SK-N-MC (cell line): ENCODE measurements around the gene APOA4.
A peak's percentile ranks its signal among the peaks of the same experiment; 100 is the strongest.

ENCODE experiments used
- DNase-seq: peaks from one replicate; pipeline ENCODE4 v3.0.0-alpha.2; 2011; ENCODE audit warnings: low read depth, low spot score
- H3K27ac ChIP-seq: fragments of 200-600 bp; sonication (generic); 2 replicates; pipeline ENCODE4 v1.5.1; 2016; ENCODE audit warnings: mixed run types
- H3K36me3 ChIP-seq: fragments of 200-600 bp; sonication (generic); 2 replicates; pipeline ENCODE4 v1.6.1; 2017; ENCODE audit warnings: antibody characterized with exemption, low read length, mixed read lengths; ENCODE audit not compliant: insufficient read depth
- H3K4me3 ChIP-seq: fragments of 200-600 bp; sonication (generic); 2 replicates; pipeline ENCODE4 v1.5.1; 2016
- H3K9ac ChIP-seq: fragments of 200-600 bp; sonication (generic); 2 replicates; pipeline ENCODE4 v1.8.0; 2017; ENCODE audit warnings: mixed run types, mixed read lengths; ENCODE audit not compliant: insufficient read length
- H3K9me3 ChIP-seq: fragments of 200-600 bp; sonication (generic); 2 replicates; pipeline ENCODE4 v1.6.1; 2017; ENCODE audit warnings: low read depth, mild to moderate bottlenecking, antibody characterized with exemption, low read length, moderate library complexity, mixed read lengths
- EZH2 ChIP-seq: fragments of 200-600 bp; sonication (generic); IDR thresholded peaks from one replicate; pipeline ENCODE4 v1.6.1; 2017; ENCODE audit warnings: antibody characterized with exemption
- FOXP2 ChIP-seq: optimal IDR thresholded peaks from 2 replicates; pipeline ENCODE3; 2011; ENCODE audit warnings: mild to moderate bottlenecking, moderate library complexity; ENCODE audit not compliant: insufficient read depth; ENCODE audit errors: extremely low read length, control extremely low read depth
- POLR2AphosphoS5 ChIP-seq: IDR thresholded peaks from 2 replicates; pipeline ENCODE4 v1.6.1; 2012; ENCODE audit warnings: mild to moderate bottlenecking, low read depth, low read length, borderline replicate concordance

APOA4 gene

DNA sequence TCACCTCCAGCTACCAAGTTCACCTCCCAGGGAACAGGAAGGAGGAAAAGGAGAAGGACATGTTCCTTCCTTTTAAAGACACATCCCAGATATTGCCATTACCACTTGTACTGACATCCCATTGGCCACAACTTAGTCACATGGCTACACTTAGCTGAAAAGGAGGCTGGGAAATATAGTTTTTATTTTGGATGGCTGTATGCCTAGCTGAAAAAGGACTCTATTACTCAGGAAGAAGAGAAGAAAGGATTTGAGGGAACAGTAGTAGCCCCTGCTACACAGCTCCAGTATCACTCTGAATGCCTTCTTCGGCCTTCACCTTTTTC, 29.4 kb downstream of the APOA4 start:
- Histone ChIP-seq H3K9me3 (no peaks in the 10 kb centered on the region), H3K36me3 (no peaks in the 10 kb centered on the region), H3K4me3 (no peak overlapping the region), H3K27ac (no peak overlapping the region), H3K9ac (no peak overlapping the region)
- no peak for DNase-seq
- TF ChIP-seq EZH2, result no peak
- no peak for TF ChIP-seq POLR2AphosphoS5
- TF ChIP-seq FOXP2, result no peak

DNA sequence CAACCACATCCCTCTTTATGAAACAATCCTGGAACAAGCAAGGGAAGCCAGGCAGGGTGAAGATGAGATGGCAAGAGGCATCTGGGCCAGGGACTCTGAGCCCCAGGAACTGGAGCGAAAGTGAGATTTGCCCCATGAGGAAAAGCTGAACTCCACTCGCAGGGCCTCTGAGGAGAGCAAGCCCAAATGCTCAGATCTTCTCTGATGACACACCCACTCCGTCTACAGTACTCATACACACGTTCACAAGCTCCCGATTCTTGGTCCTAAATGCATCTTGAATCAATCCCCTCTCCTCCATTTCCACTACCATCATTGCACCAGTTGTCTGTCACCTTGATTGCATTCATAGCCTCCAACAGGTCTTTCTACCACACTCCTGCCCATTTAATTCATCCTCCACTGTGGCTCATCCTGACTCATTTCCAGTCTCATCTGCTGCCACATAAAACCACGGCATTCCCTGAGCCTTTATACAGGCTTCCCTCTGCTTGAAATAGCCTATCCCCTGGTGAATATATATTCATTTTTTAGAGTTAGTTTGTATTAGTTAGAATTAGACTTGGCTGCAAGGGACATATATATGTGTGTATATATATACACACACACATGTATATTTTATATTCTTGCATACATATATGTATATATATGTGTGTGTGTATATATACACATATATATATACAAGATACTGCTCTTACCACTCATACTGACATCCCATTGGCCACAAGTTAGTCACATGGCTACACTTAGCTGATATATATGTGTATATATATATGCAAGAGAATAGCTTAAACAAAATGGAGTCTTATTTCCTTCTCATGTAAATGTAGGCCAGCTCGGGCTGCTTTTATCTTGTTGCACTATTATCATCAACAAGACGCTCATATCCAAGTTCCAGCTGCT, 30.0 kb downstream of the APOA4 start:
- no peak for DNase-seq
- no peak for TF ChIP-seq POLR2AphosphoS5
- TF ChIP-seq EZH2, result no peak
- TF ChIP-seq FOXP2, result no peak
- Histone ChIP-seq H3K27ac (no peak overlapping the region), H3K4me3 (no peak overlapping the region), H3K36me3 (no peaks in the 10 kb centered on the region), H3K9ac (no peak overlapping the region), H3K9me3 (no peaks in the 10 kb centered on the region)

DNA sequence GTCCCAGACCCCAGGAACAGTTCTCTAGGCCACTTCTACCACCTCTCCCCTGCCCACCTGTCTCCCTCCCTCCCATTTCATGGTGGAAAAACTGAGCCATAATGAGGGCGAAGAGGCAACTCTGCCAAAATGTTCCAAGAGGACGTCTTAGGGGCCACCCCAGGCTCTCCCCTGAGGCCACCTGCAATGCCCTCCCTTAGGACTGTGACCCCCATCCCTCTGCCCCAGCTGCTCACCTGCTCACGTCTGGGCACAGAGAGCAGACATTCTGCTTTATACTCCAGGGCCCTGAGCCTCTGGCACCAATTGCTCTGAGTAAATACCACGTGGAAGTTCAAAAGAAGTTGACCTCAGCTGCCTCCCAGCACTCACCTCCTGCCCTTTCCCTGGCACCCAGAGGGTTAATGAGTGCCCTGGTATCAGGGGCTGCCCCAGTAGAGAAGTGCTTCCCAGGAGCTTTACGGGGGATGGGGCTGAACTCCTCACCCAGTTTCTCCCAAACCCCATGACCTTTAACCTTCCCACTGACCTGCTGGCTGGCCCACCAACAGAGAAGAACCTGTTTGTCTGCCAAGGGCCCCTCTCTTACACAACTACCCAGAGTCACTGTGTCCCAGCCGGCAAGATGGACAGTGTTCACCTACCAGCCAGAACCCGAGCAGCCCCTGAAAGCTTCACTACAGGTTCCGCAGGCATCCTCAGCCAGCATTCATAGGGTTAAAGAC, 30.8 kb downstream of the APOA4 start:
- DNase-seq, result no peak
- Histone ChIP-seq H3K27ac (no peak overlapping the region), H3K9me3 (no peaks in the 10 kb centered on the region), H3K36me3 (no peaks in the 10 kb centered on the region), H3K9ac (no peak overlapping the region), H3K4me3 (no peak overlapping the region)
- TF ChIP-seq POLR2AphosphoS5 (no peak), EZH2 (no peak), FOXP2 (no peak)

DNA sequence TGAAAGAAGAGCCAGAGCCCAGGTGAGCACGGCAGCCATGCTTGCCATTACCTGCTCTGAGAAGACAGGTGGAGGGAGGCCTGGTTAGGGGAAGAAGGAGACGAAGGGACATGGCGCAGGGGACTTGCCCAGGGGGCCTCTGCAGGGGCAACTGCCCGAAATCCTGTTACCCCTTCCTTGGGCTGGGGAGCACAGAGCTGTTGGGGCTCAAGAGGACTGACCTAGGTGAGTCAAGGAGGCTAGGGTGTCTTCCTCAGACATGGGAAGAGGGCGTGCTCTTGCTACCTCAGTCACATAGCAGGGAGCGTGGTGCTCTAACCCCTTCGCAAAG, 31.3 kb downstream of the APOA4 start, which contains the start of gene APOA5:
TSS of gene APOA5 (minus strand) at position 67 of the 331 bp plus-strand sequence. CDS start at position 48, 19 bp downstream.
- no peak for TF ChIP-seq POLR2AphosphoS5
- no peak for TF ChIP-seq FOXP2
- TF ChIP-seq EZH2, result no peak
- Histone ChIP-seq H3K4me3 (peak within 1 kb of the TSS; percentile 24), H3K27ac (no peak within 1 kb of the TSS), H3K36me3 (peaks cover 2% of the 10 kb centered on the region), H3K9me3 (no peaks in the 10 kb centered on the region), H3K9ac (no peak within 1 kb of the TSS)
- DNase-seq, result no peak

DNA sequence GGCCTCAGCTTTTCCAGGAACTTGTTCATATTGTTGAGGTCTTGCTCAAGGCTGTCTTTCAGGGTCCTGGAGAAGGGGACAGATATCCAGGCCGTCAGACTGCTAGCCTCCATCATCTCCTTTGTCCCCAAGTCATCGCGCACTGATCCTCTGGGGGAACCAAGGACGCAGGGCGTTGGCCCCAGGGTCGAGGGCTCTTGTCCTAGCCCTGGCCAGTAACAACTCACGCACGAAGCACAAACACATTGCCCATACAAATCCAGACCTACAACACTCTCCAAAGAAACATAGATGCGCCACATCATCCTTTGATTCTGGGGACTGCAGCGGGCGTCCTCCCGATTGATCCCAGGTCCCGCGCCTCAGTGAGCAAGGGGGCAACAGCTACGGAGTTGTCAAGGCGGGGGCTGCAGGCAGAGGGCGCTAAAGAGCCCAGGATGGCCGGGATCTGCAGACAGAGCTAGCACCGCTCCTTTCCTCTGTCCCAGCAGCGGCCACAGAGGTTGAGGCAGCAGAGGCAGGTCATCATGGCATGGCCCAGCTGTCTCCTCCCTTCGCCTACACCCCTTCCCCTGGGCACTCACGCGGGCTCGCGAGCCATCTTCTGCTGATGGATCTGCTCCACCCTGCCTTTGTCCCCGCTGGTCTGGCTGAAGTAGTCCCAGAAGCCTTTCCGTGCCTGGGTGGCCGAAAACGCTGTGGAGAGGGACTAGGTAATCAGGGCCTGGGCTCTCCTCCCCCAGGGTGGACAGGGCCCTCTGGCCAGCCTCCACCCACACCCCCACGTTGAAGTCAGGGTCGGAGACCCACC, 31.9 kb downstream of the APOA4 start:
- H3K4me3 ChIP-seq, result peak overlapping the region; percentile 24

DNA sequence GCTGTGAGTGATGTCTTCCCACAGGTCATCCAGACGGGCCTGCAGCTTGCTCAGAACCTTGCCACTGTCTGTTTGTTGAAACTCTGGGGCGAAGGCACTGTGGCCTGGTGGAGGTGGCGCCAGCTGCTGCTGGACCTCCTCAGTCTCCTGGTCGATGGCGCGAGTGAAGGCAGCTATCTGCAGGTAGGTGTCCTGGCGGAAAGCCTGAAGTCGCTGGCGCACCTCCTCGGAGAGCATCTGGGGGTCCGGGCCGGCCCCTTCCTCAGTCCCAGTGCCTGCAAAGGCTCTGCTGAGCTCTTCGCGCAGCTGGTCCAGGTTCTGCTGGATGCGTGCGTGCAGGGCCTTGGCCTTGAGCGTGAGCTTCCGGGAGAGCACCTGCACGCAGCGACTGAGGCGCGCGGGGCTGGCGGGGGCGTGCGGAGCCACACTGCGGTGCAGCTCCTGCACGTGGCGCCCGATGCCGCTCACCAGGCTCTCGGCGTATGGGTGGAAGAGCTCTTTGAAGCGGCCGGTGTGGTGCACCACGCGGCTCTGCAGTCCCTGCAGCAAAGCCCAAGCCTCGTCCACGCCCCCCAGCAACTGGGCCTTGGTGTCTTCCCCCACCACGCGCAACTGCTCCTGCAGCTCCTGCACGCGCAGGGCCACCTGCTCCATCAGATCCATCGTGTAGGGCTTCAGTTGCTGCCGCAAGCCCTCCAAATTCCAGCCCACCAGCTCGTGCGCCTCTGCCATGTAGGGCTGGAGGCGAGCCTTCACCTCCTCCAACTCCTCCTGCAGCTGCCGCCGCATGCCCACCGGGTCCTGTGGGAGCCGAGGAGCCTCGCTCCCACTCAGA, 32.7 kb downstream of the APOA4 start:
- TF ChIP-seq POLR2AphosphoS5 (no peak), FOXP2 (no peak), EZH2 (no peak)
- no peaks in the 10 kb centered on the region for H3K9me3 ChIP-seq
- no peak for DNase-seq
- H3K4me3 ChIP-seq, result no peak overlapping the region
- H3K27ac ChIP-seq, result no peak overlapping the region
- H3K36me3 ChIP-seq, result peaks cover 16% of the 10 kb centered on the region
- no peak overlapping the region for H3K9ac ChIP-seq

More for the DNA sequence above, 31.9 kb downstream of the APOA4 start:
- TF ChIP-seq FOXP2, result peak; percentile 42
- TF ChIP-seq EZH2, result no peak
- no peak for TF ChIP-seq POLR2AphosphoS5
- Histone ChIP-seq H3K36me3 (peaks cover 8% of the 10 kb centered on the region), H3K9ac (no peak overlapping the region), H3K9me3 (no peaks in the 10 kb centered on the region), H3K27ac (no peak overlapping the region)
- no peak for DNase-seq

DNA sequence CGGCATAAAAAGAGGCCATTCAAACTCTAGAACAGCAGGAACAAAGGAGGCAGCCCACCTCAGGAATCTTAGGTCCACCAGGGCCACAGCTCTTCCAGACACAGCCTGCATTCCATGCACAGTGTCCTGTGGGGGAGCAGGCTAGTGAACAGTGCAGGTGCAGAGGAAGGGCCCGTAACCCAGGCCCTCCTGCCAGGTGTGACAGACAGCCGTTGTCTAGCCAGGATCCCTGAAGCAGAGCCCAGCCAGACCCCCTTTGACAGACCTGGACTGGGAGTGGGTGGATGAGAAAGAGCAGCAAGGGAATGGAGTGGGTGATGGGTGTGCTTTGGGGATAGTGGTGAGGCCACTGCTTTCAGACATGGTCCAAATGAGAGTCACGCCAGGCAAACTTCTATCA, 34.1 kb downstream of the APOA4 start:
- Histone ChIP-seq H3K36me3 (peaks cover 30% of the 10 kb centered on the region), H3K4me3 (peak overlapping the region; percentile 92; the same call in 1 of the 2 replicates), H3K9ac (no peak overlapping the region), H3K27ac (no peak overlapping the region), H3K9me3 (no peaks in the 10 kb centered on the region)
- no peak for TF ChIP-seq POLR2AphosphoS5
- TF ChIP-seq EZH2, result no peak
- no peak for DNase-seq

DNA sequence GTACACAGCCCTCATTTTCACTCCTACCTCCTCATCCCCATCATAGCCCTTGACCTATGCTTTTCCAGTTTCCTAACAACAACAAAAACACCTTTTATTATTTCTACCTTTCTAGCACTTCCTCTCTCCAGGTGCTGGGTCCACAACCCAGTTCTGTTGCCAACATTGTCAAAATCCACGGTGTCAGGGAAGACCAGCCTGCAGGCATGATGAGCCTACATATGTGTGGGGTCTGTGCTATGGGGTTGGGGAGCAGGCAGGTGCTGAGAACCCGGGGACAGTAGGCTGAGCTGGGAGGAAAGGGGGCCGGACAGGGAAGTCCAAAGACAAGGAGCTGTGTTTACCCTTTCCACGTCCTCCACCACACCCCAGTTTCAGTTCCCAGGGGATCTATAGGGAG, 34.6 kb downstream of the APOA4 start:
- Histone ChIP-seq H3K9me3 (no peaks in the 10 kb centered on the region), H3K4me3 (peak overlapping the region; percentile 92), H3K27ac (no peak overlapping the region), H3K9ac (peak overlapping the region; percentile 83), H3K36me3 (peaks cover 35% of the 10 kb centered on the region)
- TF ChIP-seq EZH2 (no peak), POLR2AphosphoS5 (no peak), FOXP2 (no peak)
- no peak for DNase-seq
